Temporal lobe (tissue), 2 donors: ENCODE results near the gene APC. TPM values are rescaled to one million over a fixed set of nuclear protein-coding genes. Genes with fewer than 3 reads are reported as not detected.

Experiments used
- small RNA-seq: library from RNA; depleted of rRNA; stranded (forward); fragments of <200 nt; gene quantifications from one replicate; pipeline ENCODE3, GENCODE V24; 2014; ENCODE audit warnings: low replicate concordance
- total RNA-seq: library from RNA; depleted of rRNA; stranded (reverse); fragments of >200 nt; gene quantifications from one replicate; pipeline ENCODE4 v1.2.3, GENCODE V29; 2014

Gene APC
- total RNA-seq, 1 donor from 2014 or later: 320 TPM

Small RNA genes within 50 kb of the gene (small RNA-seq; reads per million reads assigned to genes)
- not detected for gene RNU6-482P

Other genes with a start within 250 kb of the APC start
- 43.8 TPM for gene SRP19, start 123.4 kb downstream of the APC start, total RNA-seq
- gene REEP5, start 184.3 kb downstream of the APC start, total RNA-seq: 78.9 TPM
- 73.5 TPM for gene DCP2, start 238.9 kb downstream of the APC start, total RNA-seq